ENCODE results near the gene SP1.

SP1 gene

DNA sequence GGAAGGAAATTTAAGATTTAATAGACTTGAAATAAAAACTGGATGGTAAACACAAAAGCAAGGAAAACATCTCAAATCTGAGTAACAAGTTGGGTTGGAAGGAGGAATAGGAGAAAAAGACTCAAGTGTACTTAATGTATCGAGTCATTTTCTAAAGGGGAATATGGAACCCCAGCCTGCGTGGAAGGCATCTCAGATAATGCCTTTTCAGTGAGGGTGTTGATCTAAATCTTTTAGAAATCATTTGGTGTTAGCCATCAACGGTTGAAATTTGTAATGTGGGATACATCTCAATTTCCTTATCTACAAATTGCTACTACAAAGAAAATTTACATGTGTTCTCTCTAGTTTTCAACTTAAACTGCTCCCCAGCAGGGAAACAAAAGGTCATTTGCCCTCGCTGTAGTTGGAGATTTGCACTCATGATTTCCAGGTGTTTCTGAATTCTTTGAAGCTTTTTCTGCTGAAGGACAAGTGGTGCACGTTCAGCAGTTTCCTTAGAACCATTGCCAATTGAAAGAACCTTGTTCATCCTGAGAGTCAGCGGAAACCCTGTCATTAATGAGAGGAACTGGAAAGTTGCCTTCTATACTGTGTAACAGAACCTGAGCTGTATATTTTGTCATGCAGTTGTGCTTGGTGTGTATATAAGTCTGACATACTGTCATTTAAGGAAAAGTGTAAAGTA is 74.1 kb downstream of the SP1 start:
- DNase-seq (ENCODE audit: low read depth): no peak
- H3K4me3 ChIP-seq (ENCODE audit: low read depth, low read length): peak overlapping the region; percentile 72
- TF ChIP-seq, protein P1, sequence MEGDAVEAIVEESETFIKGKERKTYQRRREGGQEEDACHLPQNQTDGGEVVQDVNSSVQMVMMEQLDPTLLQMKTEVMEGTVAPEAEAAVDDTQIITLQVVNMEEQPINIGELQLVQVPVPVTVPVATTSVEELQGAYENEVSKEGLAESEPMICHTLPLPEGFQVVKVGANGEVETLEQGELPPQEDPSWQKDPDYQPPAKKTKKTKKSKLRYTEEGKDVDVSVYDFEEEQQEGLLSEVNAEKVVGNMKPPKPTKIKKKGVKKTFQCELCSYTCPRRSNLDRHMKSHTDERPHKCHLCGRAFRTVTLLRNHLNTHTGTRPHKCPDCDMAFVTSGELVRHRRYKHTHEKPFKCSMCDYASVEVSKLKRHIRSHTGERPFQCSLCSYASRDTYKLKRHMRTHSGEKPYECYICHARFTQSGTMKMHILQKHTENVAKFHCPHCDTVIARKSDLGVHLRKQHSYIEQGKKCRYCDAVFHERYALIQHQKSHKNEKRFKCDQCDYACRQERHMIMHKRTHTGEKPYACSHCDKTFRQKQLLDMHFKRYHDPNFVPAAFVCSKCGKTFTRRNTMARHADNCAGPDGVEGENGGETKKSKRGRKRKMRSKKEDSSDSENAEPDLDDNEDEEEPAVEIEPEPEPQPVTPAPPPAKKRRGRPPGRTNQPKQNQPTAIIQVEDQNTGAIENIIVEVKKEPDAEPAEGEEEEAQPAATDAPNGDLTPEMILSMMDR (IDR thresholded peaks at IDR 0.05; ENCODE audit: control insufficient read depth, extremely low read depth, insufficient read depth): no peak

DNA sequence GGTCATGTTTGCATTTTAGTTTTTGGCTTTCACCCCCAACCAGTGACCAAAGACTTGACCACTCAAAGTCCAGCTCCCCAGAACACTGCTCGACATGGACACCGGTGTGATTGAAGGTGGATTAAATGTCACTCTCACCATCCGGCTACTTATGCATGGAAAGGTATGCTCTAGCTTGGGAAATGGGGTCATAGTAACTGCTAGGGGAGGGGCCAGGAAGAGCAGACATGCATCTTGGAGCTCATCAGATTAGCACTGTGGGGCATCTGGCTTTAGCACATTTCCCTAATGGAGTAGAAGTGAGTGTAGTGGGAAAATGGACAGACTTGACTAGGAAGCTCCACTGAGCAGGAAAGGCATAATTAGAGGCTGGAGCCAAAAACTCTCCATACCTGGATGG is 74.7 kb downstream of the SP1 start:
- TF ChIP-seq, protein P1 (IDR thresholded peaks at IDR 0.05; ENCODE audit: control insufficient read depth, extremely low read depth, insufficient read depth): no peak
- no peak for DNase-seq (ENCODE audit: low read depth)
- no peak overlapping the region for H3K4me3 ChIP-seq (ENCODE audit: low read depth, low read length)

DNA sequence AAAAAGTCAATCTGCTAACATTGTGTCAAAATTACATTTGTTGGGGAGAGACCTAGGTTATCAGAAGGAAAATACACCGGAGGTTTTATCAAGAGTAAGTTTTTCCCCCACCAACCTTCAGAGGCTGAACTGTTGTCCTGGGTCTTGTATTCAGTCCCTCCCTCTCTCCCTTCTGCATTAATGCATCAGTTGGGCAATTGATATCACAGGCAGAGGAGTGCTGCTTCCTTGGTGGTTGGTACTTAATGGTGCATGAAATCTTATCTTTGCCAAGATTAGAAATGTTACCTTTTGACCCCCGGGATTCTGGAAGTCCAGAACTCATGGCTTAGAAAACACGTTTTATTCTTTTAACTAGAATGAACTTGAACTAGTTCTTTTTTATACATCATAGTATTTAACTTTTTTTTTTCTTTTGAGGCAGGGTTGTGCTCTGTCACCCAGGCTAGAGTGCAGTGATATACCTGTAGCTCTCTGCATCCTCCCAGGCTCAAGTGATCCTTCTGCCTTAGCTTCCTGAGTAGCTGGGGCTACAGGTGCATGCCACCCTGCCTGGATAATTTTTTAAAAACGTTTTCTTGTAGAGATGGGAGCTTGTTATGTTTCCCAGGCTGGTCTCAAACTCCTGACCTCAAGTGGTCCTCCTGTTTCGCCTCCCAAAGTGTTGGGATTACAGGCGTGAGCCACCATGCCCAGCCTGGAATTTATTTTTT is 76.8 kb downstream of the SP1 start:
- TF ChIP-seq, protein P1 (IDR thresholded peaks at IDR 0.05; ENCODE audit: control insufficient read depth, extremely low read depth, insufficient read depth): no peak
- H3K4me3 ChIP-seq (ENCODE audit: low read depth, low read length): no peak overlapping the region
- no peak for DNase-seq (ENCODE audit: low read depth)

DNA sequence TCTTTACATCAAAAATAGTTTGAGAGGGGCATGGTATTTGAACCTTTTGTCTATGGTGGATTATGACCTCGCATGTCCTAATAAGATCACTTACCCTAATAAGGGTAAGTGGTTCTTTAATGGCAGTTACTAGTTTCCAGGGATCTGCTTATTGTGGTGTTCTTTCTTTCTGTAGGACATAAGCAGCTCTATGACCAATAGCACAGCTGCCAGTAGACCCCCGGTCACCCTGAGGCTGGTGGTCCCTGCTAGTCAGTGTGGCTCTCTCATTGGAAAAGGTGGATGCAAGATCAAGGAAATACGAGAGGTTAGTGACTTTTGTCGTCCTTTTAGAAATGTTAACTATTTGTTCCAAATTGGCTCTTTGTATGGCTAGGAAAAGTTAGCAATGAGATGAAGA is 79.1 kb downstream of the SP1 start:
- no peak for DNase-seq (ENCODE audit: low read depth)
- H3K4me3 ChIP-seq (ENCODE audit: low read depth, low read length): no peak overlapping the region
- TF ChIP-seq, protein P1 (IDR thresholded peaks at IDR 0.05; ENCODE audit: control insufficient read depth, extremely low read depth, insufficient read depth): no peak

DNA sequence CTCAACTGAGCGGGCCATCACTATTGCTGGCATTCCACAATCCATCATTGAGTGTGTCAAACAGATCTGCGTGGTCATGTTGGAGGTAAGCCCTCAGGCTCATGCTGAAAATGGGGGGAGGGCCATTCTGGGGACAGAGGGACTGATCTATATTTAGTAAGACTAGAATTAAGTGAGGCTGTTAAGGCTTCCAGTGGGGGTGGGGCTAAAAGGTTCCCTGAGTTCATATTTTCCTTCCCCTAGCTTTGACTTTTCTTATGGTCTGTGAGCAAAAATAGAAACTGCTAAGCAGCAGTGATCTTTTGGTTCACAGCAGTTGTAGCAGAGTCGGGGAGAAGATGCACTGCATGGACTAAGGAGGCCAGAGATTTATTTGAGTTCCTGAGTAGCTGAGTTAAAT is 81.1 kb downstream of the SP1 start:
- no peak for DNase-seq (ENCODE audit: low read depth)
- TF ChIP-seq, protein P1 (IDR thresholded peaks at IDR 0.05; ENCODE audit: control insufficient read depth, extremely low read depth, insufficient read depth): no peak
- H3K4me3 ChIP-seq (ENCODE audit: low read depth, low read length): no peak overlapping the region

DNA sequence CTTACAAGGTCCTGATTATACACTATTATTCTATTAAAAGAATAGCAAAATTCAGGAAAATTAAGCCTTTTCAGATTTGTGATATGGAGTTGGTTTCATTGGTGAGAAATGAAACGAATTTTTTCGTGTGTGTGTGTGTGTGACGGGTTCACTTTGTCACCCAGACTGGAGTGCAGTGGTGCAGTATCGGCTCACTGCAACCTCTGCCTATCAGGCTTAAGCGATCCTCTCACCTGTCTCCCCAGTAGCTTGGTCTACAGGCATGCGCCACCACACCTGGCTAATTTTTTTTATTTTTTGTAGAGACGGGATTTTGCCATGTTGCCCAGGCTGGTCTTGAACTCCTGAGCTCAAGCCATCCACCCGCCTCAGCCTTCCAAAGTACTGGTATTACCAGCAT is 81.6 kb downstream of the SP1 start:
- DNase-seq (ENCODE audit: low read depth): no peak
- H3K4me3 ChIP-seq (ENCODE audit: low read depth, low read length): no peak overlapping the region
- TF ChIP-seq, protein P1 (IDR thresholded peaks at IDR 0.05; ENCODE audit: control insufficient read depth, extremely low read depth, insufficient read depth): no peak

Measured in LNCaP clone FGC (cell line).